ENCODE data around the gene C2CD2.

GRCh38 chr21:41942457-41942856 lies 11.4 kb downstream of the C2CD2 start:
- TF ChIP-seq, protein P1, sequence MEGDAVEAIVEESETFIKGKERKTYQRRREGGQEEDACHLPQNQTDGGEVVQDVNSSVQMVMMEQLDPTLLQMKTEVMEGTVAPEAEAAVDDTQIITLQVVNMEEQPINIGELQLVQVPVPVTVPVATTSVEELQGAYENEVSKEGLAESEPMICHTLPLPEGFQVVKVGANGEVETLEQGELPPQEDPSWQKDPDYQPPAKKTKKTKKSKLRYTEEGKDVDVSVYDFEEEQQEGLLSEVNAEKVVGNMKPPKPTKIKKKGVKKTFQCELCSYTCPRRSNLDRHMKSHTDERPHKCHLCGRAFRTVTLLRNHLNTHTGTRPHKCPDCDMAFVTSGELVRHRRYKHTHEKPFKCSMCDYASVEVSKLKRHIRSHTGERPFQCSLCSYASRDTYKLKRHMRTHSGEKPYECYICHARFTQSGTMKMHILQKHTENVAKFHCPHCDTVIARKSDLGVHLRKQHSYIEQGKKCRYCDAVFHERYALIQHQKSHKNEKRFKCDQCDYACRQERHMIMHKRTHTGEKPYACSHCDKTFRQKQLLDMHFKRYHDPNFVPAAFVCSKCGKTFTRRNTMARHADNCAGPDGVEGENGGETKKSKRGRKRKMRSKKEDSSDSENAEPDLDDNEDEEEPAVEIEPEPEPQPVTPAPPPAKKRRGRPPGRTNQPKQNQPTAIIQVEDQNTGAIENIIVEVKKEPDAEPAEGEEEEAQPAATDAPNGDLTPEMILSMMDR (IDR thresholded peaks at IDR 0.05 in 4 of 5, conservative IDR thresholded peaks at IDR 0.05 in 1 of 5) = no peak
- no peak for TF ChIP-seq POLR2A (IDR thresholded peaks at IDR 0.05)

Data from gastrocnemius medialis (tissue), 4 donors.